HG03457 (cell line): ENCODE results near the gene KCND3.

ENCODE experiments used
- ATAC-seq: cut with Tn5 transposase; IDR thresholded peaks from one replicate; pipeline ENCODE4 v1.9.1; 2021; ENCODE audit warnings: moderate number of reproducible peaks; ENCODE audit not compliant: unreplicated experiment

KCND3 gene

GRCh38 chr1:111786669-111787207 lies 202.7 kb downstream of the KCND3 start:
- ATAC-seq, result no peak

GRCh38 chr1:111784273-111784901 lies 205.1 kb downstream of the KCND3 start:
- no peak for ATAC-seq

- ATAC-seq, result no peak
These were observed 209.9 kb downstream of the KCND3 start for GRCh38 chr1:111779546-111779945.

GRCh38 chr1:111778541-111779051 lies 210.9 kb downstream of the KCND3 start:
- no peak for ATAC-seq

- ATAC-seq, result no peak
These were observed 211.4 kb downstream of the KCND3 start for GRCh38 chr1:111778066-111778465.

- no peak for ATAC-seq
These were observed 212.2 kb downstream of the KCND3 start for GRCh38 chr1:111777301-111777700.

- no peak for ATAC-seq
These were observed 212.6 kb downstream of the KCND3 start for GRCh38 chr1:111776861-111777260.

GRCh38 chr1:111776391-111776790 lies 213.1 kb downstream of the KCND3 start:
- ATAC-seq, result no peak

GRCh38 chr1:111775966-111776365 lies 213.5 kb downstream of the KCND3 start:
- no peak for ATAC-seq

GRCh38 chr1:111770916-111771315 lies 218.6 kb downstream of the KCND3 start:
- no peak for ATAC-seq

GRCh38 chr1:111769517-111770146 lies 219.8 kb downstream of the KCND3 start:
- ATAC-seq, result no peak

- ATAC-seq, result no peak
These were observed 220.8 kb downstream of the KCND3 start for GRCh38 chr1:111768625-111769024.

GRCh38 chr1:111768023-111768422 lies 221.4 kb downstream of the KCND3 start:
- ATAC-seq, result no peak

- no peak for ATAC-seq
These were observed 227.1 kb downstream of the KCND3 start for GRCh38 chr1:111762332-111762731.

- ATAC-seq, result no peak
These were observed 227.8 kb downstream of the KCND3 start for GRCh38 chr1:111761717-111762116.

GRCh38 chr1:111758373-111758772 lies 231.1 kb downstream of the KCND3 start:
- ATAC-seq, result no peak

GRCh38 chr1:111756124-111756513 lies 233.3 kb downstream of the KCND3 start:
- no peak for ATAC-seq

- ATAC-seq, result peak; percentile 80
These were observed 233.9 kb downstream of the KCND3 start, which contains the start of gene DDX20 for GRCh38 chr1:111755331-111756123. Gene DDX20, plus strand, starts transcription at chr1:111755901. Its CDS starts 24 bp downstream, at chr1:111755925.

GRCh38 chr1:111754984-111755330 lies 234.5 kb downstream of the KCND3 start:
- ATAC-seq, result no peak

GRCh38 chr1:111751906-111752575 lies 237.4 kb downstream of the KCND3 start:
- ATAC-seq, result no peak

- ATAC-seq, result no peak
These were observed 238.6 kb downstream of the KCND3 start for GRCh38 chr1:111750856-111751255.
